ENCODE measurements around the gene STOML2.

GRCh38 chr9:35079041-35079425 lies 23.9 kb downstream of the STOML2 start:
- TF ChIP-seq MTF1 (CRISPR knock-in tag; IDR thresholded peaks at IDR 0.05; ENCODE audit: borderline replicate concordance), result no peak
- TF ChIP-seq POLR2AphosphoS5 (IDR thresholded peaks at IDR 0.05; ENCODE audit: control insufficient read depth, insufficient read depth, low read depth, low read length), result no peak
- TF ChIP-seq HDAC8 (tag; IDR thresholded peaks at IDR 0.05), result no peak
- no peak for TF ChIP-seq ELF4 (CRISPR knock-in tag; IDR thresholded peaks at IDR 0.05)
- TF ChIP-seq CTCF (IDR thresholded peaks at IDR 0.05 in 2 of 3, conservative IDR thresholded peaks at IDR 0.05 in 1 of 3; ENCODE audit: insufficient read depth in 2 of 3, low read depth in 1 of 3, low read length in 3 of 3), result no peak
- TF ChIP-seq ZC3H4 (CRISPR knock-in tag; IDR thresholded peaks at IDR 0.05; ENCODE audit: borderline replicate concordance), result no peak
- no peak for TF ChIP-seq SREBF1 (IDR thresholded peaks at IDR 0.05; ENCODE audit: borderline replicate concordance, low read depth, low read length)
- no peak for TF ChIP-seq NR4A1 (CRISPR knock-in tag; IDR thresholded peaks at IDR 0.05)
- TF ChIP-seq NR4A1 (tag; IDR thresholded peaks at IDR 0.05), result no peak
- TF ChIP-seq STAT6 (CRISPR knock-in tag; IDR thresholded peaks at IDR 0.05), result no peak
- TF ChIP-seq CREM (IDR thresholded peaks at IDR 0.05; ENCODE audit: low read depth), result no peak
- no peak for TF ChIP-seq ETV6 (IDR thresholded peaks at IDR 0.05; ENCODE audit: borderline replicate concordance in 1 of 2, low read depth in 2 of 2, low read length in 1 of 2)
- TF ChIP-seq ETV6 (CRISPR knock-in tag; IDR thresholded peaks at IDR 0.05; ENCODE audit: borderline replicate concordance), result no peak
